HCT116 (cell line): ENCODE data around the gene GKAP1. TPM values are rescaled to one million over a fixed set of nuclear protein-coding genes. Genes with fewer than 3 reads are reported as not detected.

Source experiments
- ATAC-seq: fragments of 200-7000 bp; cut with Tn5 transposase; 2 replicates; pipeline ENCODE4 v1.9.1; 2020; ENCODE audit warnings: mild to moderate bottlenecking, moderate library complexity
- BruUV-seq: library from RNA; stranded (reverse); fragments of 400-500 nt; replicated peaks from 2 replicates; lab custom pipeline; 2021; lab: Mats Ljungman, UMichigan
- CTCF ChIA-PET: fragments of 300-600 bp; sonication (Branson Sonifier 250); formaldehyde crosslinking; loops from one replicate; lab custom pipeline; 2021; ENCODE audit warnings: antibody characterized with exemption; lab: Charles Lee
- POLR2A ChIA-PET: fragments of 300-600, 350-600 bp; sonication (Branson Sonifier 250); formaldehyde crosslinking; loops from one replicate; lab custom pipeline; 2021; ENCODE audit warnings: antibody characterized with exemption; lab: Charles Lee
- RAD21 ChIA-PET, 2 experiments: fragments of 300-600 bp; sonication (Branson Sonifier 250); formaldehyde crosslinking; loops; one replicate each; lab custom pipeline; 2023; ENCODE audit warnings: low total read pairs in 2 of 2; ENCODE audit not compliant: uncharacterized antibody in 2 of 2, unreplicated experiment in 2 of 2, low non-redundant PET in 1 of 2; lab: Charles Lee
- DNase-seq: peaks from one replicate; pipeline ENCODE4 v3.0.0-alpha.2; 2010; ENCODE audit warnings: low read depth, low spot score
- H2AFZ ChIP-seq: fragments of 200-600 bp; shearing (Covaris generic), sonication (generic); 2 replicates; pipeline ENCODE4 v1.6.1; 2017; ENCODE audit warnings: low read depth, mixed run types, mixed read lengths, antibody characterized with exemption, low read length; ENCODE audit not compliant: poor library complexity, severe bottlenecking
- H3K27ac ChIP-seq: 2 replicates; pipeline ENCODE4 v1.5.1; 2012; ENCODE audit warnings: low read depth, low read length
- H3K27me3 ChIP-seq: fragments of 200-600 bp; sonication (generic); 2 replicates; pipeline ENCODE4 v1.6.1; 2016; ENCODE audit warnings: mixed run types, low read length, mixed read lengths; ENCODE audit not compliant: insufficient read depth
- H3K36me3 ChIP-seq, 2 experiments: fragments of 200-500 bp in 1 of 2; fragments of 200-600 bp in 1 of 2; sonication (Bioruptor generic) in 1 of 2; sonication (generic) in 1 of 2; 2 replicates each; pipeline versions ENCODE4 v1.5.1 to v1.6.1; 2014 to 2016; ENCODE audit warnings: low read length in 2 of 2, inconsistent platforms in 1 of 2, mixed read lengths in 1 of 2, mixed run types in 1 of 2; ENCODE audit not compliant: insufficient read depth in 2 of 2, control insufficient read depth in 1 of 2
- H3K4me1 ChIP-seq, 2 experiments: fragments of 200-600 bp in 1 of 2; sonication (generic) in 1 of 2; 2 replicates each; pipeline versions ENCODE4 v1.5.1 to v1.6.1; 2012 to 2017; ENCODE audit warnings: low read length in 2 of 2, inconsistent platforms in 1 of 2, mild to moderate bottlenecking in 1 of 2, mixed read lengths in 1 of 2, mixed run types in 1 of 2, moderate library complexity in 1 of 2; ENCODE audit not compliant: insufficient read depth in 2 of 2, control insufficient read depth in 1 of 2
- H3K4me2 ChIP-seq: fragments of 200-600 bp; sonication (generic); 2 replicates; pipeline ENCODE4 v1.6.1; 2017; ENCODE audit warnings: mixed run types, low read length, mixed read lengths
- H3K4me3 ChIP-seq, 2 experiments: fragments of 200-600 bp in 1 of 2; sonication (generic) in 1 of 2; replicated peaks in 1 of 2; 2 replicates each; pipeline ENCODE4 v1.5.1; 2011 to 2016; ENCODE audit warnings: low read length in 2 of 2, control low read depth in 1 of 2, low read depth in 1 of 2, mild to moderate bottlenecking in 1 of 2, mixed read lengths in 1 of 2, mixed run types in 1 of 2
- H3K79me2 ChIP-seq: fragments of 200-600 bp; sonication (generic); 2 replicates; pipeline ENCODE4 v1.6.1; 2017; ENCODE audit warnings: mild to moderate bottlenecking, mixed run types, low read length, moderate library complexity, mixed read lengths; ENCODE audit not compliant: insufficient read depth
- H3K9ac ChIP-seq: fragments of 200-600 bp; sonication (generic); 2 replicates; pipeline ENCODE4 v1.6.1; 2016; ENCODE audit warnings: low read length, mixed read lengths
- H3K9me2 ChIP-seq: fragments of 200-600 bp; sonication (generic), shearing (Covaris generic); 2 replicates; pipeline ENCODE4 v1.6.1; 2017; ENCODE audit warnings: mixed run types, mild to moderate bottlenecking, moderate library complexity; ENCODE audit not compliant: insufficient read depth
- H3K9me3 ChIP-seq, 2 experiments: fragments of 200-500 bp in 1 of 2; fragments of 200-600 bp in 1 of 2; sonication (Bioruptor generic) in 1 of 2; sonication (generic) in 1 of 2; 2 replicates each; pipeline ENCODE4 v1.6.1; 2014 to 2017; ENCODE audit warnings: low read length in 2 of 2, mixed read lengths in 2 of 2, inconsistent platforms in 1 of 2, low read depth in 1 of 2, mild to moderate bottlenecking in 1 of 2, mixed run types in 1 of 2, moderate library complexity in 1 of 2; ENCODE audit not compliant: control insufficient read depth in 1 of 2, insufficient read depth in 1 of 2
- H4K20me1 ChIP-seq: fragments of 200-600 bp; sonication (generic), shearing (Covaris generic); 2 replicates; pipeline ENCODE4 v1.6.1; 2017; ENCODE audit warnings: mixed run types, mild to moderate bottlenecking, moderate library complexity; ENCODE audit not compliant: insufficient read depth
- CEBPB ChIP-seq: IDR thresholded peaks from 2 replicates; pipeline ENCODE4 v1.6.1; 2012; ENCODE audit warnings: low read depth
- EGR1 ChIP-seq: IDR thresholded peaks from 2 replicates; pipeline ENCODE4 v1.6.1; 2012; ENCODE audit warnings: low read depth
- ELF1 ChIP-seq: IDR thresholded peaks from 2 replicates; pipeline ENCODE4 v1.6.1; 2012; ENCODE audit warnings: low read depth, borderline replicate concordance
- EZH2 ChIP-seq: fragments of 200-600 bp; sonication (generic); IDR thresholded peaks from 2 replicates; pipeline ENCODE4 v1.6.1; 2017; ENCODE audit warnings: antibody characterized with exemption, mixed run types
- EZH2phosphoT487 ChIP-seq: fragments of 200-600 bp; IDR thresholded peaks from 2 replicates; pipeline ENCODE4 v1.6.1; 2018; ENCODE audit warnings: antibody characterized with exemption, borderline replicate concordance
- FOSL1 ChIP-seq: IDR thresholded peaks from 2 replicates; pipeline ENCODE4 v1.6.1; 2012; ENCODE audit warnings: low read depth
- JUND ChIP-seq: IDR thresholded peaks from 2 replicates; pipeline ENCODE4 v1.6.1; 2012
- POLR2A ChIP-seq: IDR thresholded peaks from 2 replicates; pipeline ENCODE4 v1.7.0; 2011; ENCODE audit warnings: borderline replicate concordance; ENCODE audit not compliant: insufficient read depth, insufficient read length; ENCODE audit errors: extremely low read depth
- REST ChIP-seq: IDR thresholded peaks from 2 replicates; pipeline ENCODE4 v1.6.1; 2012; ENCODE audit warnings: low read depth
- SRF ChIP-seq: IDR thresholded peaks from 2 replicates; pipeline ENCODE4 v1.6.1; 2012; ENCODE audit warnings: low read depth
- TCF7L2 ChIP-seq: IDR thresholded peaks from 2 replicates; pipeline ENCODE4 v1.7.0; 2011; ENCODE audit warnings: borderline replicate concordance, inconsistent platforms; ENCODE audit not compliant: insufficient read depth, insufficient read length; ENCODE audit errors: extremely low read depth
- YY1 ChIP-seq: IDR thresholded peaks from 2 replicates; pipeline ENCODE4 v1.6.1; 2011; ENCODE audit warnings: low read length, low read depth, moderate library complexity, mild to moderate bottlenecking; ENCODE audit not compliant: insufficient replicate concordance; ENCODE audit errors: extremely low read depth
- ZBTB33 ChIP-seq: IDR thresholded peaks from 2 replicates; pipeline ENCODE4 v1.6.1; 2011; ENCODE audit warnings: mild to moderate bottlenecking, low read length, moderate library complexity; ENCODE audit not compliant: insufficient replicate concordance; ENCODE audit errors: extremely low read depth
- ZFX ChIP-seq: fragments of 450-650 bp; IDR thresholded peaks from 2 replicates; pipeline ENCODE4 v1.6.1; 2017
- intact Hi-C: fragments of 100-400 bp; cut with micrococcal nuclease; formaldehyde crosslinking; loops from 2 replicates; pipeline ENCODE4 v1.10.0; 2022
- total RNA-seq: library from RNA; stranded (reverse); gene quantifications from one replicate; pipeline ENCODE4 v1.2.1, GENCODE V29; 2021; ENCODE audit not compliant: unreplicated experiment
- TF ChIP-seq, protein P1 (sequence below): IDR thresholded peaks from 2 replicates; pipeline ENCODE4 v1.6.1; 2012
- TF ChIP-seq, protein P2 (sequence below): IDR thresholded peaks from 2 replicates; pipeline ENCODE4 v1.6.1; 2012
- TF ChIP-seq, protein P3 (sequence below), 3 experiments: fragments of 200-600 bp in 1 of 3; sonication (generic) in 1 of 3; IDR thresholded peaks in 2 of 3; conservative IDR thresholded peaks in 1 of 3; 2 replicates each; pipeline ENCODE4 v1.5.1; 2012 to 2017; ENCODE audit warnings: low read depth in 2 of 3, low read length in 2 of 3, antibody characterized with exemption in 1 of 3, borderline replicate concordance in 1 of 3, control low read depth in 1 of 3, mild to moderate bottlenecking in 1 of 3, mixed read lengths in 1 of 3, mixed run types in 1 of 3, moderate library complexity in 1 of 3; ENCODE audit not compliant: insufficient read depth in 1 of 3

GKAP1 gene
- total RNA-seq, 1 experiment from 2014 or later = 6.8 TPM

DNA sequence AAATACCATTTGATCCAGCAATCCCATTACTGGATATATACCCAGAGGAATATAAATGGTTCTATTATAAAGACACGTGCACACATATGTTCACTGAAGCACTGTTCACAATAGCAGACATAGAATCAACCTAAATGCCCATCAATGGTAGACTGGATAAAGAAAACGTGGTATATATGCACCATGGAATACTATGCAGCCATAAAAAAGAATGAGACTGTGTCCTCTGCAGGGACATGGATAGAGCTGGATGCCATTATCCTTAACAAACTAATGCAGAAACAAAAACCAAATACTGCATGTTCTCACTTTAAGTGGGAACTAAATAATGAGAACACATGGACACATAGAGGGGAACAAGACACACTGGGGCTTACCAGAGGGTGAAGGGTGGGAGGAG, 39.4 kb downstream of the GKAP1 start:
- no peak for TF ChIP-seq TCF7L2
- no peak for TF ChIP-seq ZFX
- TF ChIP-seq ZBTB33 = no peak
- no peak for TF ChIP-seq FOSL1
- no peak for TF ChIP-seq POLR2A
- no peak for TF ChIP-seq ELF1
- TF ChIP-seq JUND = no peak
- TF ChIP-seq, protein P1, sequence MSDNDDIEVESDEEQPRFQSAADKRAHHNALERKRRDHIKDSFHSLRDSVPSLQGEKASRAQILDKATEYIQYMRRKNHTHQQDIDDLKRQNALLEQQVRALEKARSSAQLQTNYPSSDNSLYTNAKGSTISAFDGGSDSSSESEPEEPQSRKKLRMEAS = no peak
- TF ChIP-seq, protein P2, sequence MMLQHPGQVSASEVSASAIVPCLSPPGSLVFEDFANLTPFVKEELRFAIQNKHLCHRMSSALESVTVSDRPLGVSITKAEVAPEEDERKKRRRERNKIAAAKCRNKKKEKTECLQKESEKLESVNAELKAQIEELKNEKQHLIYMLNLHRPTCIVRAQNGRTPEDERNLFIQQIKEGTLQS = no peak
- TF ChIP-seq REST = no peak
- TF ChIP-seq, protein P3, sequence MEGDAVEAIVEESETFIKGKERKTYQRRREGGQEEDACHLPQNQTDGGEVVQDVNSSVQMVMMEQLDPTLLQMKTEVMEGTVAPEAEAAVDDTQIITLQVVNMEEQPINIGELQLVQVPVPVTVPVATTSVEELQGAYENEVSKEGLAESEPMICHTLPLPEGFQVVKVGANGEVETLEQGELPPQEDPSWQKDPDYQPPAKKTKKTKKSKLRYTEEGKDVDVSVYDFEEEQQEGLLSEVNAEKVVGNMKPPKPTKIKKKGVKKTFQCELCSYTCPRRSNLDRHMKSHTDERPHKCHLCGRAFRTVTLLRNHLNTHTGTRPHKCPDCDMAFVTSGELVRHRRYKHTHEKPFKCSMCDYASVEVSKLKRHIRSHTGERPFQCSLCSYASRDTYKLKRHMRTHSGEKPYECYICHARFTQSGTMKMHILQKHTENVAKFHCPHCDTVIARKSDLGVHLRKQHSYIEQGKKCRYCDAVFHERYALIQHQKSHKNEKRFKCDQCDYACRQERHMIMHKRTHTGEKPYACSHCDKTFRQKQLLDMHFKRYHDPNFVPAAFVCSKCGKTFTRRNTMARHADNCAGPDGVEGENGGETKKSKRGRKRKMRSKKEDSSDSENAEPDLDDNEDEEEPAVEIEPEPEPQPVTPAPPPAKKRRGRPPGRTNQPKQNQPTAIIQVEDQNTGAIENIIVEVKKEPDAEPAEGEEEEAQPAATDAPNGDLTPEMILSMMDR (IDR thresholded peaks at IDR 0.05 in 2 of 3, conservative IDR thresholded peaks at IDR 0.05 in 1 of 3; ENCODE audit: borderline replicate concordance in 1 of 3, insufficient read depth in 1 of 3, low read depth in 2 of 3, low read length in 2 of 3) = no peak
- TF ChIP-seq CEBPB = no peak
- no peak for TF ChIP-seq YY1
- no peak for TF ChIP-seq EZH2phosphoT487
- TF ChIP-seq EGR1 = no peak
- TF ChIP-seq SRF = no peak
- no peak for TF ChIP-seq EZH2
- Histone ChIP-seq H4K20me1 (no peaks in the 10 kb centered on the region), H3K9me2 (no peaks in the 10 kb centered on the region), H3K36me3 (no peaks in the 10 kb centered on the region), H3K27me3 (no peaks in the 10 kb centered on the region), H3K79me2 (no peaks in the 10 kb centered on the region), H3K4me2 (no peak overlapping the region), H3K9me3 (no peaks in the 10 kb centered on the region), H3K9ac (no peak overlapping the region), H3K4me3 (no peak overlapping the region), H3K27ac (no peak overlapping the region), H2AFZ (no peak overlapping the region), H3K4me1 (no peaks in the 10 kb centered on the region)
- ChIA-PET RAD21 (no interaction called here), POLR2A (no interaction called here), CTCF (no interaction called here)
- no TSS peak for BruUV-seq
- intact Hi-C loops = no loop called here
- ATAC-seq = no peak
- no peak for DNase-seq
